ENCODE measurements around the gene SPRR1B.

GRCh38 chr1:152983743-152984142 lies 47.3 kb upstream of the SPRR1B start, which contains the start of gene SPRR1A:
- TF ChIP-seq MYNN (tag by site-specific recombination; IDR thresholded peaks at IDR 0.05; ENCODE audit: borderline replicate concordance) = no peak
- TF ChIP-seq CTCF (tag by site-specific recombination; IDR thresholded peaks at IDR 0.05) = no peak
- TF ChIP-seq KLF1 (tag by site-specific recombination; IDR thresholded peaks at IDR 0.05) = no peak
- no peak for TF ChIP-seq KLF16 (tag by site-specific recombination; IDR thresholded peaks at IDR 0.05)
- no peak for TF ChIP-seq ZBTB44 (tag by site-specific recombination; IDR thresholded peaks at IDR 0.05)
- no peak for TF ChIP-seq ZNF792 (tag by site-specific recombination; IDR thresholded peaks at IDR 0.05)
- TF ChIP-seq, protein P1, sequence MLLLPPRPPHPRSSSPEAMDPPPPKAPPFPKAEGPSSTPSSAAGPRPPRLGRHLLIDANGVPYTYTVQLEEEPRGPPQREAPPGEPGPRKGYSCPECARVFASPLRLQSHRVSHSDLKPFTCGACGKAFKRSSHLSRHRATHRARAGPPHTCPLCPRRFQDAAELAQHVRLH (tag by site-specific recombination; IDR thresholded peaks at IDR 0.05) = no peak
- TF ChIP-seq ZNF274 (IDR thresholded peaks at IDR 0.05; ENCODE audit: low read length) = no peak
- TF ChIP-seq ZNF274 (tag by site-specific recombination; IDR thresholded peaks at IDR 0.05; ENCODE audit: borderline replicate concordance) = no peak
- no peak for TF ChIP-seq ZNF157 (tag by site-specific recombination; IDR thresholded peaks at IDR 0.05)
- no peak for TF ChIP-seq ZNF121 (tag by site-specific recombination; IDR thresholded peaks at IDR 0.05)
- TF ChIP-seq ZNF280D (tag by site-specific recombination; IDR thresholded peaks at IDR 0.05) = no peak
- no peak for TF ChIP-seq ATF2 (tag by site-specific recombination; IDR thresholded peaks at IDR 0.05; ENCODE audit: low read depth)
- TF ChIP-seq WT1 (tag by site-specific recombination; IDR thresholded peaks at IDR 0.05) = no peak

All from HEK293 (cell line).